HCT116 (cell line): Measurements from ENCODE around the gene SH3TC1. TPM values are rescaled to one million over a fixed set of nuclear protein-coding genes. Genes with fewer than 3 reads are reported as not detected.

ENCODE experiments used
- ATAC-seq: fragments of 200-7000 bp; cut with Tn5 transposase; 2 replicates; pipeline ENCODE4 v1.9.1; 2020; ENCODE audit warnings: mild to moderate bottlenecking, moderate library complexity
- BruUV-seq: library from RNA; stranded (reverse); fragments of 400-500 nt; replicated peaks from 2 replicates; lab custom pipeline; 2021; lab: Mats Ljungman, UMichigan
- CTCF ChIA-PET: fragments of 300-600 bp; sonication (Branson Sonifier 250); formaldehyde crosslinking; loops from one replicate; lab custom pipeline; 2021; ENCODE audit warnings: antibody characterized with exemption; lab: Charles Lee
- POLR2A ChIA-PET: fragments of 300-600, 350-600 bp; sonication (Branson Sonifier 250); formaldehyde crosslinking; loops from one replicate; lab custom pipeline; 2021; ENCODE audit warnings: antibody characterized with exemption; lab: Charles Lee
- RAD21 ChIA-PET, 2 experiments: fragments of 300-600 bp; sonication (Branson Sonifier 250); formaldehyde crosslinking; loops; one replicate each; lab custom pipeline; 2023; ENCODE audit warnings: low total read pairs in 2 of 2; ENCODE audit not compliant: uncharacterized antibody in 2 of 2, unreplicated experiment in 2 of 2, low non-redundant PET in 1 of 2; lab: Charles Lee
- DNase-seq: peaks from one replicate; pipeline ENCODE4 v3.0.0-alpha.2; 2010; ENCODE audit warnings: low read depth, low spot score
- H2AFZ ChIP-seq: fragments of 200-600 bp; shearing (Covaris generic), sonication (generic); 2 replicates; pipeline ENCODE4 v1.6.1; 2017; ENCODE audit warnings: low read depth, mixed run types, mixed read lengths, antibody characterized with exemption, low read length; ENCODE audit not compliant: poor library complexity, severe bottlenecking
- H3K27ac ChIP-seq: 2 replicates; pipeline ENCODE4 v1.5.1; 2012; ENCODE audit warnings: low read depth, low read length
- H3K27me3 ChIP-seq: fragments of 200-600 bp; sonication (generic); 2 replicates; pipeline ENCODE4 v1.6.1; 2016; ENCODE audit warnings: mixed run types, low read length, mixed read lengths; ENCODE audit not compliant: insufficient read depth
- H3K36me3 ChIP-seq, 2 experiments: fragments of 200-500 bp in 1 of 2; fragments of 200-600 bp in 1 of 2; sonication (Bioruptor generic) in 1 of 2; sonication (generic) in 1 of 2; 2 replicates each; pipeline versions ENCODE4 v1.5.1 to v1.6.1; 2014 to 2016; ENCODE audit warnings: low read length in 2 of 2, inconsistent platforms in 1 of 2, mixed read lengths in 1 of 2, mixed run types in 1 of 2; ENCODE audit not compliant: insufficient read depth in 2 of 2, control insufficient read depth in 1 of 2
- H3K4me1 ChIP-seq, 2 experiments: fragments of 200-600 bp in 1 of 2; sonication (generic) in 1 of 2; 2 replicates each; pipeline versions ENCODE4 v1.5.1 to v1.6.1; 2012 to 2017; ENCODE audit warnings: low read length in 2 of 2, inconsistent platforms in 1 of 2, mild to moderate bottlenecking in 1 of 2, mixed read lengths in 1 of 2, mixed run types in 1 of 2, moderate library complexity in 1 of 2; ENCODE audit not compliant: insufficient read depth in 2 of 2, control insufficient read depth in 1 of 2
- H3K4me2 ChIP-seq: fragments of 200-600 bp; sonication (generic); 2 replicates; pipeline ENCODE4 v1.6.1; 2017; ENCODE audit warnings: mixed run types, low read length, mixed read lengths
- H3K4me3 ChIP-seq, 2 experiments: fragments of 200-600 bp in 1 of 2; sonication (generic) in 1 of 2; replicated peaks in 1 of 2; 2 replicates each; pipeline ENCODE4 v1.5.1; 2011 to 2016; ENCODE audit warnings: low read length in 2 of 2, control low read depth in 1 of 2, low read depth in 1 of 2, mild to moderate bottlenecking in 1 of 2, mixed read lengths in 1 of 2, mixed run types in 1 of 2
- H3K79me2 ChIP-seq: fragments of 200-600 bp; sonication (generic); 2 replicates; pipeline ENCODE4 v1.6.1; 2017; ENCODE audit warnings: mild to moderate bottlenecking, mixed run types, low read length, moderate library complexity, mixed read lengths; ENCODE audit not compliant: insufficient read depth
- H3K9ac ChIP-seq: fragments of 200-600 bp; sonication (generic); 2 replicates; pipeline ENCODE4 v1.6.1; 2016; ENCODE audit warnings: low read length, mixed read lengths
- H3K9me2 ChIP-seq: fragments of 200-600 bp; sonication (generic), shearing (Covaris generic); 2 replicates; pipeline ENCODE4 v1.6.1; 2017; ENCODE audit warnings: mixed run types, mild to moderate bottlenecking, moderate library complexity; ENCODE audit not compliant: insufficient read depth
- H3K9me3 ChIP-seq, 2 experiments: fragments of 200-500 bp in 1 of 2; fragments of 200-600 bp in 1 of 2; sonication (Bioruptor generic) in 1 of 2; sonication (generic) in 1 of 2; 2 replicates each; pipeline ENCODE4 v1.6.1; 2014 to 2017; ENCODE audit warnings: low read length in 2 of 2, mixed read lengths in 2 of 2, inconsistent platforms in 1 of 2, low read depth in 1 of 2, mild to moderate bottlenecking in 1 of 2, mixed run types in 1 of 2, moderate library complexity in 1 of 2; ENCODE audit not compliant: control insufficient read depth in 1 of 2, insufficient read depth in 1 of 2
- H4K20me1 ChIP-seq: fragments of 200-600 bp; sonication (generic), shearing (Covaris generic); 2 replicates; pipeline ENCODE4 v1.6.1; 2017; ENCODE audit warnings: mixed run types, mild to moderate bottlenecking, moderate library complexity; ENCODE audit not compliant: insufficient read depth
- CBX3 ChIP-seq: IDR thresholded peaks from 2 replicates; pipeline ENCODE4 v1.6.1; 2012; ENCODE audit warnings: low read depth
- POLR2A ChIP-seq: IDR thresholded peaks from 2 replicates; pipeline ENCODE4 v1.7.0; 2011; ENCODE audit warnings: borderline replicate concordance; ENCODE audit not compliant: insufficient read depth, insufficient read length; ENCODE audit errors: extremely low read depth
- ZNF274 ChIP-seq: fragments of 200-500 bp; sonication (Bioruptor generic); IDR thresholded peaks from 2 replicates; pipeline ENCODE4 v1.6.1; 2014; ENCODE audit warnings: mild to moderate bottlenecking, low read depth, low read length, inconsistent platforms
- intact Hi-C: fragments of 100-400 bp; cut with micrococcal nuclease; formaldehyde crosslinking; loops from 2 replicates; pipeline ENCODE4 v1.10.0; 2022
- total RNA-seq: library from RNA; stranded (reverse); gene quantifications from one replicate; pipeline ENCODE4 v1.2.1, GENCODE V29; 2021; ENCODE audit not compliant: unreplicated experiment
- TF ChIP-seq, protein P1 (sequence below), 3 experiments: fragments of 200-600 bp in 1 of 3; sonication (generic) in 1 of 3; IDR thresholded peaks in 2 of 3; conservative IDR thresholded peaks in 1 of 3; 2 replicates each; pipeline ENCODE4 v1.5.1; 2012 to 2017; ENCODE audit warnings: low read depth in 2 of 3, low read length in 2 of 3, antibody characterized with exemption in 1 of 3, borderline replicate concordance in 1 of 3, control low read depth in 1 of 3, mild to moderate bottlenecking in 1 of 3, mixed read lengths in 1 of 3, mixed run types in 1 of 3, moderate library complexity in 1 of 3; ENCODE audit not compliant: insufficient read depth in 1 of 3

SH3TC1 gene
- total RNA-seq, 1 experiment from 2014 or later = 12.5 TPM

- no peaks in the 10 kb centered on the region for H4K20me1 ChIP-seq
- H3K9ac ChIP-seq = no peak overlapping the region
- no peak overlapping the region for H3K4me3 ChIP-seq
- no peak for TF ChIP-seq CBX3
- TF ChIP-seq POLR2A = no peak
- TF ChIP-seq, all 23 proteins: peak for 0
- Histone ChIP-seq H3K27ac (no peak overlapping the region), H3K27me3 (0 out of 2 replicates have a peak, but pooled peaks cover 5% of the 10 kb centered on the region), H3K9me2 (no peaks in the 10 kb centered on the region), H3K9me3 (peaks cover 0 to 9% of the 10 kb centered on the region in 2 experiments; a peak in 1 of 4 replicates), H3K4me1 (no peaks in the 10 kb centered on the region), H3K79me2 (no peaks in the 10 kb centered on the region), H3K4me2 (no peak overlapping the region), H2AFZ (no peak overlapping the region), H3K36me3 (no peaks in the 10 kb centered on the region)
- intact Hi-C loops = no loop called here
- BruUV-seq = no TSS peak
- POLR2A ChIA-PET = no interaction called here
- no peak for DNase-seq
- RAD21 ChIA-PET = no interaction called here
- ATAC-seq = no peak
- CTCF ChIA-PET = no interaction called here
These were observed 28.7 kb upstream of the SH3TC1 start for GRCh38 chr4:8170341-8170740.

- H2AFZ ChIP-seq = no peak overlapping the region
- CTCF ChIA-PET = no interaction called here
- H3K79me2 ChIP-seq = no peaks in the 10 kb centered on the region
- POLR2A ChIA-PET = no interaction called here
- peaks cover 0 to 9% of the 10 kb centered on the region in 2 experiments; a peak in 1 of 4 replicates for H3K9me3 ChIP-seq
- H3K36me3 ChIP-seq = no peaks in the 10 kb centered on the region
- intact Hi-C loops = no loop called here
- no peak overlapping the region for H3K4me2 ChIP-seq
- no peak for DNase-seq
- H4K20me1 ChIP-seq = no peaks in the 10 kb centered on the region
- H3K9me2 ChIP-seq = no peaks in the 10 kb centered on the region
- RAD21 ChIA-PET = no interaction called here
- H3K27me3 ChIP-seq = 0 out of 2 replicates have a peak, but pooled peaks cover 5% of the 10 kb centered on the region
- no TSS peak for BruUV-seq
- H3K4me3 ChIP-seq = no peak overlapping the region
- ATAC-seq = no peak
- no peak overlapping the region for H3K9ac ChIP-seq
- H3K4me1 ChIP-seq = no peaks in the 10 kb centered on the region
- TF ChIP-seq ZNF274 = no peak
- TF ChIP-seq, protein P1, sequence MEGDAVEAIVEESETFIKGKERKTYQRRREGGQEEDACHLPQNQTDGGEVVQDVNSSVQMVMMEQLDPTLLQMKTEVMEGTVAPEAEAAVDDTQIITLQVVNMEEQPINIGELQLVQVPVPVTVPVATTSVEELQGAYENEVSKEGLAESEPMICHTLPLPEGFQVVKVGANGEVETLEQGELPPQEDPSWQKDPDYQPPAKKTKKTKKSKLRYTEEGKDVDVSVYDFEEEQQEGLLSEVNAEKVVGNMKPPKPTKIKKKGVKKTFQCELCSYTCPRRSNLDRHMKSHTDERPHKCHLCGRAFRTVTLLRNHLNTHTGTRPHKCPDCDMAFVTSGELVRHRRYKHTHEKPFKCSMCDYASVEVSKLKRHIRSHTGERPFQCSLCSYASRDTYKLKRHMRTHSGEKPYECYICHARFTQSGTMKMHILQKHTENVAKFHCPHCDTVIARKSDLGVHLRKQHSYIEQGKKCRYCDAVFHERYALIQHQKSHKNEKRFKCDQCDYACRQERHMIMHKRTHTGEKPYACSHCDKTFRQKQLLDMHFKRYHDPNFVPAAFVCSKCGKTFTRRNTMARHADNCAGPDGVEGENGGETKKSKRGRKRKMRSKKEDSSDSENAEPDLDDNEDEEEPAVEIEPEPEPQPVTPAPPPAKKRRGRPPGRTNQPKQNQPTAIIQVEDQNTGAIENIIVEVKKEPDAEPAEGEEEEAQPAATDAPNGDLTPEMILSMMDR (IDR thresholded peaks at IDR 0.05 in 2 of 3, conservative IDR thresholded peaks at IDR 0.05 in 1 of 3; ENCODE audit: borderline replicate concordance in 1 of 3, insufficient read depth in 1 of 3, low read depth in 2 of 3, low read length in 2 of 3) = no peak
- H3K27ac ChIP-seq = no peak overlapping the region
These were observed 27.8 kb upstream of the SH3TC1 start for GRCh38 chr4:8171266-8171665.
